G401 (cell line): ENCODE data around the gene TMEM18. TPM values are rescaled to one million over a fixed set of nuclear protein-coding genes. Genes with fewer than 3 reads are reported as not detected.

Experiments used
- DNase-seq: peaks from one replicate; pipeline ENCODE4 v3.0.0-alpha.2; 2015; ENCODE audit warnings: low spot score
- in situ Hi-C: cut with HindIII; loops from 2 replicates; pipeline ENCODE4 v1.10.0; 2016; ENCODE audit warnings: low sequenced_read_pairs, mixed read lengths
- total RNA-seq: library from RNA; depleted of rRNA; stranded (reverse); fragments of >200 nt; shearing (Covaris generic); gene quantifications from 2 replicates; pipeline ENCODE4 v1.2.3, GENCODE V29; 2014

TMEM18 gene
- total RNA-seq, 1 experiment from 2014 or later: 18.1 TPM

GRCh38 chr2:657766-658165, 19.4 kb downstream of the TMEM18 start:
- in situ Hi-C loops: no loop called here
- DNase-seq: no peak

DNA sequence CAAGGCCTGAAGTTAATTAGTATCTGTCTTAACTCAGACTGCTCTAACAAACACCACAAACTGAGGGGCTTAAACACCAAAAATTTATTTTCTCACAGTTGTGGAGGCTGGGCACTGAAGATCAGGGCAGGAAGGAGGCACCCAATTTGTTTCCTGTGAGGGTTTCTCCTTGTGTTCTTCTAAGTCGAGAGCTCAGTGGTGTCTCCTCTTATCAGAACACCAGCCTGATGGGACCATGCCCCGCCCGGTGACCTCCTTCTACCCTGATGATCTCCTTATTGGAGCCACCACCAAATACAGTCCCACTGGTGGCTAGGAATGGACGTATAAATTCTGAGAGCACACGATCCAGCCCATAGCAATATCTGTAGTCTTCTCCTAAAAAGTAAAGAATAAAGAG, 20.5 kb downstream of the TMEM18 start:
- DNase-seq: no peak

GRCh38 chr2:655626-656025, 21.6 kb downstream of the TMEM18 start:
- in situ Hi-C loops: no loop called here
- DNase-seq: no peak

More for the DNA sequence above, 20.5 kb downstream of the TMEM18 start:
- in situ Hi-C loops: no loop called here

- no peak for DNase-seq
- in situ Hi-C loops: no loop called here
Measured at GRCh38 chr2:654896-655295, 22.3 kb downstream of the TMEM18 start.

DNA sequence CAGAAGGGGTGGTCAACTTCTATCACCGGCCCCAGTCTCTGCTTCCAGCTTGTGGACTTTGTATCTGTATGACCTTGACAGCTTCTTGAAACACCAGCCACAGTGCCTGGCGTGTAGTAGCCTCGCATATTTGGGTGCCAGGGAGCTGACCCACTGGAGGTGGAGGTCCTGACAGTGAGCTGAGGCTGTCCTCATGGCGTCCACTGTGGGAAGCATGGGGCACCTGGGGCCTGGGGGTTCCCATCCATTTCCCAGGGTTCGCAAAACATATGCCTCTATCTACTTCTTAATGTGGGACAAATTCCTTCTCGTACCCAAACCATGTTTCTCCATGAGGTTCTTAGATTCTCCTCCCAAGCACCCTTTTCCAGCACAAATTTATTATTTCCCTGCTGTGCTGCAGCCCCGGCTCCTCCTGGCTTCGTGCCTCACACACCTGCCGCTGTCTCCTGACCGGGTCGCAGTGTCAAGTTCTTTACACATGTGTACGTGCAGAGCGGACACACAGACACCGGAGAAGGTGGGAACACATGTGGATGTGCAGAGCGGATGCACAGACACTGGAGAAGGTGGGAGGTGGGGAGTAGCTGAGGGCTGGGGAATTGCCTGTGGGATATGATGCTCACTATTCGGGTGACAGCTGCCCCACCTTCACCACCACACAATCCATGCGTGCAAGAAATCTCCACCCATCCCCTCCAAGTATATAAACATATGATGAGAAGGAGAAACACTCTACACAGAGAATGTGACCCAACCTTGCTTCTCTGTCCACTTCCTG, 23.4 kb downstream of the TMEM18 start:
- in situ Hi-C loops: no loop called here
- no peak for DNase-seq

DNA sequence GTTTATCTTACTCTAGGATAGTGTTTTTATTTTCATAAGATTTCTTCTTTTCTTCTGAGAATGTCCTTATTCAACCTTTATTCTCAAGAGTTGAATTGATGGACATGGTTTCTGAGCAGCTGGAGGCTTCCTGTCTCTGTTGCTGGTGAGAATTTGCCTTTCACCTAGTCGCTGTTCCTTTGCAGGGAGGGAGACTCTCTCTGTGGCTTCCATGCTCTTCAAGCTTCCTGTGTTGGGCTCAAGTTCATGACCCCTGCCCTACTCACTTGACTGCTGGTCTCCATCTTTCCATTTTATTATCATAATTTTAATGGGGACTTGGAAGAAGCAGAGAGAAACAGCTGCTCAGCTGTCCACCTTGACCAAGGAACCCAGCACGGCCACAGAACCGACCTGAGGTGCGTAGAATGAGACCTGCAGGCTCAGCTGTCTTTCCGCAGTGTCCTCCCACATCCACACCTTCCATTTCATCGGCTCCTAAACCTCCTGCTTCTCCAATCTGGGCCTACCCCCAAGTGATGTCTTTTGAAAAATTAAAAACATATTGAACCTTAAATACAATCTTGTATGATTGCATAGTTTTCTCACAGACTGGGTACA, 24.2 kb downstream of the TMEM18 start:
- no peak for DNase-seq
- in situ Hi-C loops: no loop called here

- in situ Hi-C loops: no loop called here
- DNase-seq: no peak
Measured at GRCh38 chr2:651951-652373, 25.2 kb downstream of the TMEM18 start.

GRCh38 chr2:650343-651310, 26.6 kb downstream of the TMEM18 start:
- in situ Hi-C loops: no loop called here
- DNase-seq: no peak

- in situ Hi-C loops: no loop called here
- no peak for DNase-seq
Measured at GRCh38 chr2:649426-650342, 27.5 kb downstream of the TMEM18 start.

DNA sequence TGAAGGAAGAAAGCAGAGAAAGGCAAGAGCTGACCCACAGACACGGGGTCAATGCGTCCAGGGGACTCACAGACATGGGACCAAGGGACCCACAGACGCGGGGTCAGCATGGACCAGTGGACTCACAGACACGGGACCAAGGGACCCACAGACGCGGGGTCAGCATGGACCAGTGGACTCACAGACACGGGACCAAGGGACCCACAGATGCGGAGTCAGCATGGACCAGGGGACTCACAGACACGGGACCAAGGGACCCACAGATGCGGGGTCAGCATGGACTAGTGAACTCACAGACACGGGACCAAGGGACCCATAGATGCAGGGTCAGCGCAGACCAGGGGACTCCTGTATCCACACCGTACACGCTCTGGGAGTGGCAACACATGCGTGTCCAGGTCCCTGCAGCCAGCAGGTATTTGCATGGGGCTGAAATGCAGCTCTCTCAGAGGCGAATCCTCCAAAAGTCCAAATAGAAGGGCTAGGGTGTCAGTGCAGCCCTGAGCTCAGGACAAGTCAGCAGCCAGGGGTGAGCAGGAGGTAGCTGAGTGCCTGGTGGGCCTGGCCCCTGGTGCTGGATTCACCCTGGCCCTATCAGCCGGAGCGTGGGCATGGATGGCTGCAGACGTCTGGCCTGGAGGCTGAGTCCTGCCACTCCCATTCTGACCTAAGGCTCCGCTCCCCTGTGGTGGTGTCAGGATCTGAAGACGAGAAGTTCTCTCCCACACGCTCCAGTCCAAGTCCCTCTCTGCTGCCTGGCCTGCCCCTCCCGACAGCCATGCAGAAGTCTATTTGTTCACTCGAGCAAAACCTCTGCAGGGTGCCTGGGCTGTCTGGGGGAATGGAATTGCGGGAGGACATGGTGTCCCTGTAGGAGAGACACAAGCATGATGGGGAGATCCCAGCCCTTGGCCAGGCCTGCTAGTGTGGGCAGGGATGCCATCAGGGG, 28.5 kb downstream of the TMEM18 start:
- in situ Hi-C loops: no loop called here
- no peak for DNase-seq

DNA sequence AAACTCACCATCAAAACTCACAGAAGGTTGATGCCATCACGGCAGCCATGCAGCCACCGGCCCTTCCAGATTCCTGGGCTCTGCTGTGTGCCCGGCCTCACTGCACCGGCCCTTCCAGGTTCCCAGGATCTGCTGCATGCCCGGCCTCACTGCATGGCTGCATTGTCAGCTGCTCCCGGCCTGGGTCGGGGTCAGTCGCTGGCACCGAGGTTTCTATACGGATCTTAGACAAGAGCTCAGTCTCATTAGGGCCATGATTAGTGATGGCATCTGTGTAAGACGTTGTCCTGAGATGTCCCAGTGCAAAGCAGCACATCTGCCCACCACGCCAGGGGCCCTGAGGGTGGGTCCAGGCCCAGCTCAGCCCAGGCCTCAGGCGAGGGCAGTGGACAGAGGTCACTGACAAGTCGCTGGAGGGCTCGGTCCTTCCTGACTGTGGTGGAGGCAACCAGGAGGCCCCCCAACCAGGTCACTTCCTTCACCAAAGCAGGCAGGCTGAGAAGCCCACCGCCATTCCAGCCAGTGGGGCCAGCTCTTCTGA, 29.4 kb downstream of the TMEM18 start:
- no peak for DNase-seq
- in situ Hi-C loops: no loop called here

DNA sequence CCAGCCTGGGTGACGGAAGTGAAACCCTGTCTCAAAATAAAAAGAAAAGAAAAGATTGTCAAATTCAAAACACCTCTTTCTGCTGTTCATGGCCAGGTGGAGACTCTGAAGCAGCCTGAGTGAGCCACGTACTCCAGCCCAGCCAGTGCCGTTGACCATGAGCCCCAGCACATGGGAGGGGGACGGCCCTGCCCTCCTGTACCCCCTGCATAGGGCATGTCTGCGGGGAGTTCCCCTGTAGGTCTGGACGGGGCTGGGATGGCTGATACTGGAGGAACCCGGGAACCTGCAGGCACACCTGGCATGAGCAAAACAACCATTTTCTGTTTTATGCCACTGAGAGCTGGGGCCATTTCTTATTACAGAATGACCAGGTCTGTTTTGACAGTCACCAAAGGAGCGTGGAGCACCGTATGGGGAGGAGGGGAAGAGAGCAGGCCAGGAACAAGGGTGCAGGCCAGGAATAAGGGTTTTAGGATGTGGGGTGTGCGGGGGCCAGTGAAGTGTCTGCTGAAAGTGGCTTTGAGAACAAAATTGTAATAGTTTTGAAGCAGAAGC, 30.1 kb downstream of the TMEM18 start:
- in situ Hi-C loops: no loop called here
- DNase-seq: no peak

GRCh38 chr2:644871-645270, 32.3 kb downstream of the TMEM18 start:
- in situ Hi-C loops: no loop called here

DNA sequence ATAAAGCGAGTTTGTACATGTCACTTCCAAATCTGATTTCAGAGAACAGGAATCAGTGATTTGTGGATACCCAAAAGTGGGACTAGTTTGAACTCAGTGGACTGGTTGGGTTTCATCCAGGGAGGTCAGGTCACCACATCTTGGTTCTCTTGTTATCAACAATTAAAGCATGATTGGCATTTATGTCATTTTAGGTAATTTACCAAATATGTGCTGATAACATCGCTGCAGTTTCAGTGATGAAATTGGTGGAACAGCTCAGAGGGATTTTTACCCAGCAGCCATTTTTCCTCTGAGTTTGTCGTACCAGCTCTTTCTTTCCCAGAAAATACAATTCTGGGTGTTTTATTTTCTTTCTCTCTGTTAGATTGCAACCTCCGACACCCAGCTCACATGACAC, 33.4 kb downstream of the TMEM18 start:
- DNase-seq: no peak
- in situ Hi-C loops: no loop called here

More at GRCh38 chr2:644871-645270, 32.3 kb downstream of the TMEM18 start:
- no peak for DNase-seq

GRCh38 chr2:643334-643733, 33.9 kb downstream of the TMEM18 start:
- in situ Hi-C loops: no loop called here
- DNase-seq: no peak

- in situ Hi-C loops: no loop called here
- no peak for DNase-seq
Measured at GRCh38 chr2:641872-642815, 35.1 kb downstream of the TMEM18 start.
